Colonic mucosa (tissue), 4 donors: ENCODE data around the gene PPP1R14D. TPM values are rescaled to one million over a fixed set of nuclear protein-coding genes. Genes with fewer than 3 reads are reported as not detected.

ENCODE experiments used
- DNase-seq: peaks from one replicate; pipeline ENCODE4 v3.0.0-alpha.2; 2020
- H3K27ac ChIP-seq: fragments of 200-600 bp; one replicate; pipeline ENCODE4 v1.8.0; 2021
- H3K27me3 ChIP-seq: fragments of 200-600 bp; one replicate; pipeline ENCODE4 v1.8.0; 2021
- H3K36me3 ChIP-seq: fragments of 200-600 bp; one replicate; pipeline ENCODE4 v1.8.0; 2021
- H3K4me1 ChIP-seq: fragments of 200-600 bp; one replicate; pipeline ENCODE4 v1.8.0; 2021; ENCODE audit warnings: mild to moderate bottlenecking
- H3K4me3 ChIP-seq: fragments of 200-600 bp; one replicate; pipeline ENCODE4 v1.8.0; 2021
- H3K9ac ChIP-seq, 2 donors: one replicate each; pipeline ENCODE4 v1.7.0; 2013; ENCODE audit warnings: control low read depth in 2 of 2, low read depth in 2 of 2, low read length in 2 of 2
- H3K9me3 ChIP-seq: fragments of 200-600 bp; one replicate; pipeline ENCODE4 v1.8.0; 2021
- intact Hi-C: fragments of 100-400 bp; cut with DNase I; formaldehyde crosslinking; loops from one replicate; pipeline ENCODE4 v1.14.1; 2022
- total RNA-seq, 2 donors: library from RNA; stranded (reverse); fragmentation: NEBNext Ultra II Directional in 1 of 2; extraction: Animal tissue kit (Norgen Biotek cat#: 25700) in 1 of 2; gene quantifications; one replicate each; pipeline ENCODE4 v1.2.1, GENCODE V29; 2021
- TF ChIP-seq, protein P1 (sequence below): fragments of 200-600 bp; IDR thresholded peaks from one replicate; pipeline ENCODE4 v1.8.0; 2022; ENCODE audit warnings: antibody characterized with exemption, mild to moderate bottlenecking
- donor health status: healthy.
- donor health status: DM: no; HTN: no; CAD: no.
- donor health status: DM: no; HTN: no; CAD: no.

The PPP1R14D gene
- total RNA-seq, 2 donors from 2014 or later, result 137 to 166 TPM

- peak overlapping the region; percentile 97 for H3K4me3 ChIP-seq
- no peaks in the 10 kb centered on the region for H3K27me3 ChIP-seq
- peak overlapping the region; percentile 96 for H3K27ac ChIP-seq
- H3K36me3 ChIP-seq, result no peaks in the 10 kb centered on the region
- no peaks in the 10 kb centered on the region for H3K9me3 ChIP-seq
- intact Hi-C loops, result no loop called here
- TF ChIP-seq, protein P1, sequence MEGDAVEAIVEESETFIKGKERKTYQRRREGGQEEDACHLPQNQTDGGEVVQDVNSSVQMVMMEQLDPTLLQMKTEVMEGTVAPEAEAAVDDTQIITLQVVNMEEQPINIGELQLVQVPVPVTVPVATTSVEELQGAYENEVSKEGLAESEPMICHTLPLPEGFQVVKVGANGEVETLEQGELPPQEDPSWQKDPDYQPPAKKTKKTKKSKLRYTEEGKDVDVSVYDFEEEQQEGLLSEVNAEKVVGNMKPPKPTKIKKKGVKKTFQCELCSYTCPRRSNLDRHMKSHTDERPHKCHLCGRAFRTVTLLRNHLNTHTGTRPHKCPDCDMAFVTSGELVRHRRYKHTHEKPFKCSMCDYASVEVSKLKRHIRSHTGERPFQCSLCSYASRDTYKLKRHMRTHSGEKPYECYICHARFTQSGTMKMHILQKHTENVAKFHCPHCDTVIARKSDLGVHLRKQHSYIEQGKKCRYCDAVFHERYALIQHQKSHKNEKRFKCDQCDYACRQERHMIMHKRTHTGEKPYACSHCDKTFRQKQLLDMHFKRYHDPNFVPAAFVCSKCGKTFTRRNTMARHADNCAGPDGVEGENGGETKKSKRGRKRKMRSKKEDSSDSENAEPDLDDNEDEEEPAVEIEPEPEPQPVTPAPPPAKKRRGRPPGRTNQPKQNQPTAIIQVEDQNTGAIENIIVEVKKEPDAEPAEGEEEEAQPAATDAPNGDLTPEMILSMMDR, result no peak
- H3K9ac ChIP-seq, result peak overlapping the region; percentile 91 to 98
- peaks cover 7% of the 10 kb centered on the region for H3K4me1 ChIP-seq
- no peak for DNase-seq
Observed at GRCh38 chr15:40806672-40807027, 21.9 kb downstream of the PPP1R14D start.

DNA sequence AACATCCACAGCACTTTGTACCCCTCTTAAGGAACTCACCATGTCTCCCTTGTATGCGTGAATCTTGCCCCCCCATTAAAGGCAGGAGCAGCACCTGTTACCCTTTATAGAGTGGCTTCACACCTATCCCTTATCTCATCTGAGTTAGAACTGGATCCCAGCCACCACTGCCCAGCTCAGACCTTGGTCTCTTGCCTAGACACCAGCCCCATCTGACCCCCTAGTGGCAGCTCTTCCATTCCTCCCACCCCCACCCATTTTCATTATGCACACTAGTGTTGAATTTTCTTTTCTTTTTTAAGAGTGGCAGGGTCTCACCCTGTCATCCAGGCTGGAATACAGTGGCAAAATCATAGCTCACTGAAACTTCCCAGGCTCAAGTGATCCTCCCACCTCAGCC is 24.8 kb downstream of the PPP1R14D start:
- intact Hi-C loops, result no loop called here
- peaks cover 7% of the 10 kb centered on the region for H3K4me1 ChIP-seq
- TF ChIP-seq, protein P1, result no peak
- no peaks in the 10 kb centered on the region for H3K27me3 ChIP-seq
- H3K4me3 ChIP-seq, result no peak overlapping the region
- DNase-seq, result no peak
- no peak overlapping the region for H3K9ac ChIP-seq
- no peak overlapping the region for H3K27ac ChIP-seq
- H3K36me3 ChIP-seq, result no peaks in the 10 kb centered on the region
- no peaks in the 10 kb centered on the region for H3K9me3 ChIP-seq

DNA sequence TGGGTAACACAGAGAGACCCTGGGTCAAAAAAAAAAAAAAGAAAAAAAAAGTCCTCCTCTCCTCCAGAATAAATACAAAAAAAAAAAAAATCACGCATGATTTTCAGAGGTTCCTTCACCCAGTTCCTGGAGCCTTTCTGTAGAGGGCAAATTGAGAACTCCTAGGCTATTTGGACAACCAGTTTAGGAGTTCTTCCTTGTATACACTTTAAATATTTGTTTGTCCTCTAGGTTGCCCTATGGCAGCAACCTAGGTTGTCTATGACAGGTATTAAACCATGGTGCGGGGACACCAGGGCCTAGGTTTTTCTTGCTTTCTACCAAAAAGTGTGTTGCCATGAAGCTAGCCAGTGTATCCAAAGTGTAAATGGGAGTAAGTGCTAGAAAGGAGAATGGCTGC is 25.4 kb downstream of the PPP1R14D start:
- H3K9ac ChIP-seq, result no peak overlapping the region
- H3K27me3 ChIP-seq, result no peaks in the 10 kb centered on the region
- intact Hi-C loops, result no loop called here
- no peaks in the 10 kb centered on the region for H3K36me3 ChIP-seq
- no peaks in the 10 kb centered on the region for H3K9me3 ChIP-seq
- no peak overlapping the region for H3K4me3 ChIP-seq
- DNase-seq, result no peak
- no peak overlapping the region for H3K27ac ChIP-seq
- peaks cover 7% of the 10 kb centered on the region for H3K4me1 ChIP-seq
- TF ChIP-seq, protein P1, result no peak

- H3K4me3 ChIP-seq, result no peak overlapping the region
- no peak overlapping the region for H3K9ac ChIP-seq
- TF ChIP-seq, protein P1, result no peak
- no peak overlapping the region for H3K27ac ChIP-seq
- H3K27me3 ChIP-seq, result no peaks in the 10 kb centered on the region
- H3K4me1 ChIP-seq, result peaks cover 3% of the 10 kb centered on the region
- no peak for DNase-seq
- no peaks in the 10 kb centered on the region for H3K36me3 ChIP-seq
- no peaks in the 10 kb centered on the region for H3K9me3 ChIP-seq
- intact Hi-C loops, result no loop called here
Observed at GRCh38 chr15:40799523-40799922, 29.0 kb downstream of the PPP1R14D start.

DNA sequence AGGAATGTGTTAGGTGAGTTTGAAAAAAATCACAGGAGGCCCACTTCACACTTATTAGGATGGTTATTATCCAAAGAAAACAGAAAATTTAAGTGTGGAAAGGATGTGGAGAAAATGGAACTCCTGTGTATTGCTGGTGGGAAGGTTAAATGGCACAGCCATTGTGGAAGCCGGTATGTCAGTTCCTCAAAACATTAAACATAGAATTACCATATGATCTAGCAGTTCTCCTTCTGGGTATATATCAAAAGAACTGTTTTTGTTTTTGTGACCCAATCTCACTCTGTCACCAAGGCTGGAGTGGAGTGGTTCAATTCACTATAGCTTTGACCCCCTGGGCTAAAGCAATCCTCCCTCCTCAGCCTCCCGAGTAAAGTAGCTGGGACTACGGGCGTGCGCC is 32.0 kb downstream of the PPP1R14D start:
- TF ChIP-seq, protein P1, result no peak
- no peaks in the 10 kb centered on the region for H3K36me3 ChIP-seq
- intact Hi-C loops, result no loop called here

GRCh38 chr15:40796041-40796440 is 32.5 kb downstream of the PPP1R14D start:
- intact Hi-C loops, result no loop called here
- H3K9ac ChIP-seq, result no peak overlapping the region
- no peak overlapping the region for H3K4me3 ChIP-seq
- TF ChIP-seq, protein P1, result no peak
- H3K9me3 ChIP-seq, result no peaks in the 10 kb centered on the region
- H3K4me1 ChIP-seq, result peaks cover 13% of the 10 kb centered on the region
- no peak for DNase-seq
- H3K27me3 ChIP-seq, result no peaks in the 10 kb centered on the region
- H3K36me3 ChIP-seq, result no peaks in the 10 kb centered on the region
- peak overlapping the region; percentile 16 for H3K27ac ChIP-seq

More for the DNA sequence above, 32.0 kb downstream of the PPP1R14D start:
- Histone ChIP-seq H3K27ac (peak overlapping the region; percentile 16), H3K27me3 (no peaks in the 10 kb centered on the region), H3K9me3 (no peaks in the 10 kb centered on the region), H3K4me3 (no peak overlapping the region), H3K4me1 (peaks cover 13% of the 10 kb centered on the region), H3K9ac (no peak overlapping the region)
- no peak for DNase-seq
